ENCODE data around the gene FAM174B. TPM values are rescaled to one million over a fixed set of nuclear protein-coding genes. Genes with fewer than 3 reads are reported as not detected.
A peak's percentile ranks its signal among the peaks of the same experiment; 100 is the strongest.

Gene FAM174B
- total RNA-seq, 2 donors from 2014 or later = 6.2 to 7.1 TPM

GRCh38 chr15:92634671-92635201 is 20.8 kb downstream of the FAM174B start:
- peaks cover 6 to 49% of the 10 kb centered on the region in 2 donors for H3K4me1 ChIP-seq
- H3K27ac ChIP-seq = peak overlapping the region in 1 of 2 donors; percentile 43
- H3K36me3 ChIP-seq = peaks cover 3% of the 10 kb centered on the region
- H3K9me3 ChIP-seq = peaks cover 0 to 3% of the 10 kb centered on the region in 2 donors
- H3K4me3 ChIP-seq = no peak overlapping the region
- no peak for DNase-seq (ENCODE audit: low spot score)
- H3K27me3 ChIP-seq = no peaks in the 10 kb centered on the region
- no peak for TF ChIP-seq CTCF (IDR thresholded peaks at IDR 0.05)

GRCh38 chr15:92634060-92634459 is 21.5 kb downstream of the FAM174B start:
- H3K27me3 ChIP-seq = no peaks in the 10 kb centered on the region
- H3K4me1 ChIP-seq = peaks cover 6 to 48% of the 10 kb centered on the region in 2 donors
- no peaks in the 10 kb centered on the region for H3K9me3 ChIP-seq
- H3K4me3 ChIP-seq = no peak overlapping the region
- TF ChIP-seq CTCF (IDR thresholded peaks at IDR 0.05) = no peak
- no peak for DNase-seq (ENCODE audit: low spot score)
- peak overlapping the region in 1 of 2 donors; percentile 43 for H3K27ac ChIP-seq
- peaks cover 8% of the 10 kb centered on the region for H3K36me3 ChIP-seq

GRCh38 chr15:92633418-92633817 is 22.2 kb downstream of the FAM174B start:
- peak overlapping the region in 1 of 2 donors; percentile 43 for H3K27ac ChIP-seq
- no peaks in the 10 kb centered on the region for H3K9me3 ChIP-seq
- TF ChIP-seq CTCF (IDR thresholded peaks at IDR 0.05) = no peak
- H3K4me1 ChIP-seq = peaks cover 6 to 42% of the 10 kb centered on the region in 2 donors
- no peaks in the 10 kb centered on the region for H3K27me3 ChIP-seq
- no peak for DNase-seq (ENCODE audit: low spot score)
- H3K4me3 ChIP-seq = no peak overlapping the region
- H3K36me3 ChIP-seq = peaks cover 8% of the 10 kb centered on the region

- H3K4me3 ChIP-seq = no peak overlapping the region
- H3K4me1 ChIP-seq = peaks cover 6 to 38% of the 10 kb centered on the region in 2 donors
- H3K36me3 ChIP-seq = peaks cover 8% of the 10 kb centered on the region
- no peak overlapping the region for H3K27ac ChIP-seq
- no peaks in the 10 kb centered on the region for H3K9me3 ChIP-seq
- TF ChIP-seq CTCF (IDR thresholded peaks at IDR 0.05) = no peak
- H3K27me3 ChIP-seq = no peaks in the 10 kb centered on the region
- no peak for DNase-seq (ENCODE audit: low spot score)
Observed at GRCh38 chr15:92633001-92633400, 22.6 kb downstream of the FAM174B start.

GRCh38 chr15:92631721-92632120 is 23.9 kb downstream of the FAM174B start:
- Histone ChIP-seq H3K4me3 (no peak overlapping the region), H3K27ac (no peak overlapping the region)

More at GRCh38 chr15:92631721-92632120, 23.9 kb downstream of the FAM174B start:
- Histone ChIP-seq H3K4me1 (peaks cover 6 to 25% of the 10 kb centered on the region in 2 donors), H3K36me3 (peaks cover 8% of the 10 kb centered on the region), H3K27me3 (no peaks in the 10 kb centered on the region), H3K9me3 (no peaks in the 10 kb centered on the region)
- no peak for DNase-seq (ENCODE audit: low spot score)
- TF ChIP-seq CTCF (IDR thresholded peaks at IDR 0.05) = no peak
